WTC11 (cell line): ENCODE data around the gene NPAS3. TPM values are rescaled to one million over a fixed set of nuclear protein-coding genes. Genes with fewer than 3 reads are reported as not detected.
A peak's percentile ranks its signal among the peaks of the same experiment; 100 is the strongest.

ENCODE experiments used
- ATAC-seq: fragments of 200-7000 bp; cut with Tn5 transposase; 2 replicates; pipeline ENCODE4 v1.10.0; 2021; ENCODE audit warnings: mild to moderate bottlenecking, moderate library complexity
- CTCF ChIA-PET: fragments of 300-600 bp; sonication (Branson Sonifier 250); formaldehyde crosslinking; loops from one replicate; lab custom pipeline; 2021; ENCODE audit warnings: antibody characterized with exemption; lab: Charles Lee
- POLR2A ChIA-PET: fragments of 350-600 bp; sonication (Branson Sonifier 250); formaldehyde crosslinking; loops from one replicate; lab custom pipeline; 2021; ENCODE audit warnings: antibody characterized with exemption; lab: Charles Lee
- DNase-seq: peaks from one replicate; pipeline ENCODE4 v3.0.0; 2021; ENCODE audit warnings: low spot score
- H3K27ac Mint-ChIP-seq: 2 replicates; pipeline ENCODE4 v1.8.0; 2021; ENCODE audit warnings: mixed read lengths
- H3K27me3 Mint-ChIP-seq: 2 replicates; pipeline ENCODE4 v1.8.0; 2021; ENCODE audit warnings: low read depth, mild to moderate bottlenecking, moderate library complexity, mixed read lengths
- H3K36me3 Mint-ChIP-seq: 2 replicates; pipeline ENCODE4 v1.8.0; 2021; ENCODE audit warnings: mixed read lengths
- H3K4me1 Mint-ChIP-seq: 2 replicates; pipeline ENCODE4 v1.8.0; 2022; ENCODE audit warnings: mixed read lengths
- H3K4me3 Mint-ChIP-seq: 2 replicates; pipeline ENCODE4 v1.8.0; 2021; ENCODE audit warnings: mild to moderate bottlenecking, moderate library complexity, mixed read lengths
- H3K9me3 Mint-ChIP-seq: 2 replicates; pipeline ENCODE4 v1.8.0; 2021; ENCODE audit warnings: mixed read lengths
- CBFB ChIP-seq: sonication (generic); formaldehyde crosslinking; IDR thresholded peaks from 2 replicates; pipeline ENCODE4 v1.8.1; 2022; ENCODE audit warnings: mild to moderate bottlenecking, low read depth, missing genetic modification reagents
- CREM ChIP-seq: sonication (generic); formaldehyde crosslinking; IDR thresholded peaks from 2 replicates; pipeline ENCODE4 v1.8.1; 2022; ENCODE audit warnings: mild to moderate bottlenecking, missing genetic modification reagents, moderate library complexity
- FOXJ3 ChIP-seq: sonication (generic); formaldehyde crosslinking; IDR thresholded peaks from 2 replicates; pipeline ENCODE4 v1.9.0; 2021; ENCODE audit warnings: missing genetic modification reagents, mild to moderate bottlenecking, borderline replicate concordance
- MXD4 ChIP-seq: fragments of 250-450 bp; sonication (Bioruptor Pico); IDR thresholded peaks from 2 replicates; pipeline ENCODE4 v1.8.0; 2021; ENCODE audit warnings: mild to moderate bottlenecking, moderate library complexity, borderline replicate concordance
- NFE2L1 ChIP-seq: sonication (generic); formaldehyde crosslinking; IDR thresholded peaks from 2 replicates; pipeline ENCODE4 v1.8.1; 2023; ENCODE audit warnings: missing genetic modification reagents
- NFYB ChIP-seq: sonication (generic); formaldehyde crosslinking; conservative IDR thresholded peaks from 2 replicates; pipeline ENCODE4 v1.8.0; 2022; ENCODE audit warnings: low read depth, missing genetic modification reagents
- TP53 ChIP-seq: sonication (generic); formaldehyde crosslinking; IDR thresholded peaks from 2 replicates; pipeline ENCODE4 v1.8.1; 2023; ENCODE audit warnings: mild to moderate bottlenecking, missing genetic modification reagents
- total RNA-seq: library from RNA; stranded (reverse); gene quantifications from 3 replicates; pipeline ENCODE4 v1.2.3, GENCODE V29; 2021
- TF ChIP-seq, protein P1 (sequence below): sonication (generic); formaldehyde crosslinking; IDR thresholded peaks from 2 replicates; pipeline ENCODE4 v1.8.0; 2023; ENCODE audit warnings: mild to moderate bottlenecking, missing genetic modification reagents
- TF ChIP-seq, protein P2 (sequence below): sonication (generic); formaldehyde crosslinking; IDR thresholded peaks from 2 replicates; pipeline ENCODE4 v1.8.0; 2022; ENCODE audit warnings: mild to moderate bottlenecking, missing genetic modification reagents
- TF ChIP-seq, protein P3 (sequence below): sonication (generic); formaldehyde crosslinking; conservative IDR thresholded peaks from 2 replicates; pipeline ENCODE4 v1.8.1; 2022; ENCODE audit warnings: mild to moderate bottlenecking, missing genetic modification reagents
- TF ChIP-seq, protein P4 (sequence below): sonication (generic); formaldehyde crosslinking; IDR thresholded peaks from 2 replicates; pipeline ENCODE4 v1.8.1; 2023; ENCODE audit warnings: mild to moderate bottlenecking, missing genetic modification reagents
- TF ChIP-seq, protein P5 (sequence below): sonication (generic); formaldehyde crosslinking; conservative IDR thresholded peaks from 2 replicates; pipeline ENCODE4 v1.8.1; 2023; ENCODE audit warnings: mild to moderate bottlenecking, low read depth, missing genetic modification reagents, moderate library complexity
- TF ChIP-seq, protein P6 (sequence below): fragments of 250-450 bp; sonication (Bioruptor Pico); IDR thresholded peaks from 2 replicates; pipeline ENCODE4 v2.1.2; 2022; ENCODE audit warnings: mild to moderate bottlenecking, moderate library complexity

Gene NPAS3
- total RNA-seq, 1 experiment from 2014 or later: 3.2 TPM

DNA sequence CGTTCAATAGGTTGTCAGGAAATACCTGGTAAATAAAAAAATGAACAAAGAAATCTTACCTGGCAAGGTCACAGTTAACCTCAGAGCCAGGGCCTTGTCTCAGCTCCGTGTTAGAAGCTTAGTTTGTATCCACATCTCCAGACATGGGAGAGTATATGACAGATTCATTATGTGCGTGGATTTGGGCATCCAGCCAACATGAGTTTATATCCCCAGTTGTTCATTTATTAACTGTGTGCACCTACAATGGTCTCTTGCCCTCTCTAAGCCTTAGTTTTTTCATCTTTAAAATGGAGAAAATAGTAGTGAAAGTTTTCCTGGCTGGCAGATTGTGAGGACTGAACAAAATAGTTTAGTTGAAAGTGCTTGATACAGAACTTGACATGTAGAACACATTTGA lies 437.8 kb downstream of the NPAS3 start (continued):
- TF ChIP-seq, protein P1, sequence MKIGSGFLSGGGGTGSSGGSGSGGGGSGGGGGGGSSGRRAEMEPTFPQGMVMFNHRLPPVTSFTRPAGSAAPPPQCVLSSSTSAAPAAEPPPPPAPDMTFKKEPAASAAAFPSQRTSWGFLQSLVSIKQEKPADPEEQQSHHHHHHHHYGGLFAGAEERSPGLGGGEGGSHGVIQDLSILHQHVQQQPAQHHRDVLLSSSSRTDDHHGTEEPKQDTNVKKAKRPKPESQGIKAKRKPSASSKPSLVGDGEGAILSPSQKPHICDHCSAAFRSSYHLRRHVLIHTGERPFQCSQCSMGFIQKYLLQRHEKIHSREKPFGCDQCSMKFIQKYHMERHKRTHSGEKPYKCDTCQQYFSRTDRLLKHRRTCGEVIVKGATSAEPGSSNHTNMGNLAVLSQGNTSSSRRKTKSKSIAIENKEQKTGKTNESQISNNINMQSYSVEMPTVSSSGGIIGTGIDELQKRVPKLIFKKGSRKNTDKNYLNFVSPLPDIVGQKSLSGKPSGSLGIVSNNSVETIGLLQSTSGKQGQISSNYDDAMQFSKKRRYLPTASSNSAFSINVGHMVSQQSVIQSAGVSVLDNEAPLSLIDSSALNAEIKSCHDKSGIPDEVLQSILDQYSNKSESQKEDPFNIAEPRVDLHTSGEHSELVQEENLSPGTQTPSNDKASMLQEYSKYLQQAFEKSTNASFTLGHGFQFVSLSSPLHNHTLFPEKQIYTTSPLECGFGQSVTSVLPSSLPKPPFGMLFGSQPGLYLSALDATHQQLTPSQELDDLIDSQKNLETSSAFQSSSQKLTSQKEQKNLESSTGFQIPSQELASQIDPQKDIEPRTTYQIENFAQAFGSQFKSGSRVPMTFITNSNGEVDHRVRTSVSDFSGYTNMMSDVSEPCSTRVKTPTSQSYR: no peak

DNA sequence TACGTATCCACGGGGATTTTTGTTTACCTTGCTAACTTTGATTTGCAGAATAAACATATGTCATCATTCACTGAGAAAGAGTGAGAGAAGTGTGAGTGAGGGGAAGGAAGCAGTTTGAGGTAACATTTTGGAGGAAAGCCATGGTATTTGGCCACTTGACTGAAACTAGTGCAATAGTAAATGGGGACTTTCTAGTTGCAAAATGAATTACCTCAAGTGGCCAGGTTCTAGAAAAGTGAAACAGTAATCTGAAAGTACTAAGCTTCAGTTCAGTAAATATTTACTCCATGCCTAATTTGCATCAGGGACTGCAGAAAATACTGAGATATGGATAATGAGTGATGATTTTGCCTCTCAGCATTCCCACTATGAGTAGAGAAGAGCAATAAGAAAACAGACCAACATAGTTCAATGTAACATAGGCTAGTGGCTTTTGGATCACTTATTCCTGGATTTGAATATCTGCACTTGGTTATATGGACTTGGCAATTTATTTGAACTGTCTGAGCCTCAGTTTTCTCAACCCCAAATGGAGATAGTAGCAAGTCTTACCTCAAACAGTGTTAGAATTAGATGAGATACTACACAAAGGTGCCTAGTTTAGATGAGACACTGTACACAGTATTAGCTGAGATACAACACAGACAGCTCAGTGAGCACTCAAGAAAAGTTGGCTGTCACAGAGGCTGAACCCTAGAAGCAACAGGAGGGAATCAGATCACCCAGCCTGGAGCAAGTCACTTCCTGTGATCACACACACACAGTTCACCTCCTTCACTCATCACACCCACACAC lies 439.1 kb downstream of the NPAS3 start:
- Mint-ChIP-seq H3K9me3 (peaks cover 5% of the 10 kb centered on the region), H3K4me1 (peaks cover 17% of the 10 kb centered on the region), H3K4me3 (no peak overlapping the region), H3K36me3 (peaks cover 3% of the 10 kb centered on the region; the same call in 1 of the 2 replicates), H3K27ac (no peak overlapping the region), H3K27me3 (no peaks in the 10 kb centered on the region)
- DNase-seq: no peak
- ChIA-PET POLR2A (no interaction called here), CTCF (no interaction called here)
- ATAC-seq: no peak
- TF ChIP-seq, protein P2, sequence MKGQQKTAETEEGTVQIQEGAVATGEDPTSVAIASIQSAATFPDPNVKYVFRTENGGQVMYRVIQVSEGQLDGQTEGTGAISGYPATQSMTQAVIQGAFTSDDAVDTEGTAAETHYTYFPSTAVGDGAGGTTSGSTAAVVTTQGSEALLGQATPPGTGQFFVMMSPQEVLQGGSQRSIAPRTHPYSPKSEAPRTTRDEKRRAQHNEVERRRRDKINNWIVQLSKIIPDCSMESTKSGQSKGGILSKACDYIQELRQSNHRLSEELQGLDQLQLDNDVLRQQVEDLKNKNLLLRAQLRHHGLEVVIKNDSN (CRISPR knock-in tag): no peak
- TF ChIP-seq, protein P3, sequence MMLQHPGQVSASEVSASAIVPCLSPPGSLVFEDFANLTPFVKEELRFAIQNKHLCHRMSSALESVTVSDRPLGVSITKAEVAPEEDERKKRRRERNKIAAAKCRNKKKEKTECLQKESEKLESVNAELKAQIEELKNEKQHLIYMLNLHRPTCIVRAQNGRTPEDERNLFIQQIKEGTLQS (CRISPR knock-in tag): no peak
- no peak for TF ChIP-seq MXD4 (CRISPR knock-in tag)

DNA sequence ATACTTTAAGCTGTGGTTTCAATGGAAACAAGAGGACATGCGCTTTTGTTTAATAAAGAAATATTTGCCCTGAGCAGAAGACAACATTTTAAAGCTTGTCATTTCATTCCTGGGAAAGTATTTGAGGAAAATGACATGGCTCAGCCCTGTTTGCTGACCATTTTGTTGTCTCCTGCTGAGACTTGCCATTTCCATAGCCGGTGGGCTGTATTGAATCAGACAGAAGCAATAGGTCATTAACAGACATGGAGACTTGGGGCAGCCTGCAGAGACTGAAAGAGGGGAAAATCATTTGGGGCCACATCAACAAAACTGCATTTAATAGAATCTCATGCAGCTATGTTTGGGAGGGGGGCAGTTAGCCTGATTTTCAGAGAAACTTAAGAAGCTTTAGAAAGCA lies 443.0 kb downstream of the NPAS3 start:
- H3K36me3 Mint-ChIP-seq: no peaks in the 10 kb centered on the region
- ChIA-PET CTCF (no interaction called here), POLR2A (no interaction called here)
- no peaks in the 10 kb centered on the region for H3K9me3 Mint-ChIP-seq
- no peak overlapping the region for H3K4me3 Mint-ChIP-seq
- TF ChIP-seq CREM (CRISPR knock-in tag): no peak
- no peak for TF ChIP-seq TP53
- TF ChIP-seq, protein P4, sequence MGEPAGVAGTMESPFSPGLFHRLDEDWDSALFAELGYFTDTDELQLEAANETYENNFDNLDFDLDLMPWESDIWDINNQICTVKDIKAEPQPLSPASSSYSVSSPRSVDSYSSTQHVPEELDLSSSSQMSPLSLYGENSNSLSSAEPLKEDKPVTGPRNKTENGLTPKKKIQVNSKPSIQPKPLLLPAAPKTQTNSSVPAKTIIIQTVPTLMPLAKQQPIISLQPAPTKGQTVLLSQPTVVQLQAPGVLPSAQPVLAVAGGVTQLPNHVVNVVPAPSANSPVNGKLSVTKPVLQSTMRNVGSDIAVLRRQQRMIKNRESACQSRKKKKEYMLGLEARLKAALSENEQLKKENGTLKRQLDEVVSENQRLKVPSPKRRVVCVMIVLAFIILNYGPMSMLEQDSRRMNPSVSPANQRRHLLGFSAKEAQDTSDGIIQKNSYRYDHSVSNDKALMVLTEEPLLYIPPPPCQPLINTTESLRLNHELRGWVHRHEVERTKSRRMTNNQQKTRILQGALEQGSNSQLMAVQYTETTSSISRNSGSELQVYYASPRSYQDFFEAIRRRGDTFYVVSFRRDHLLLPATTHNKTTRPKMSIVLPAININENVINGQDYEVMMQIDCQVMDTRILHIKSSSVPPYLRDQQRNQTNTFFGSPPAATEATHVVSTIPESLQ (CRISPR knock-in tag): no peak
- TF ChIP-seq, protein P5, sequence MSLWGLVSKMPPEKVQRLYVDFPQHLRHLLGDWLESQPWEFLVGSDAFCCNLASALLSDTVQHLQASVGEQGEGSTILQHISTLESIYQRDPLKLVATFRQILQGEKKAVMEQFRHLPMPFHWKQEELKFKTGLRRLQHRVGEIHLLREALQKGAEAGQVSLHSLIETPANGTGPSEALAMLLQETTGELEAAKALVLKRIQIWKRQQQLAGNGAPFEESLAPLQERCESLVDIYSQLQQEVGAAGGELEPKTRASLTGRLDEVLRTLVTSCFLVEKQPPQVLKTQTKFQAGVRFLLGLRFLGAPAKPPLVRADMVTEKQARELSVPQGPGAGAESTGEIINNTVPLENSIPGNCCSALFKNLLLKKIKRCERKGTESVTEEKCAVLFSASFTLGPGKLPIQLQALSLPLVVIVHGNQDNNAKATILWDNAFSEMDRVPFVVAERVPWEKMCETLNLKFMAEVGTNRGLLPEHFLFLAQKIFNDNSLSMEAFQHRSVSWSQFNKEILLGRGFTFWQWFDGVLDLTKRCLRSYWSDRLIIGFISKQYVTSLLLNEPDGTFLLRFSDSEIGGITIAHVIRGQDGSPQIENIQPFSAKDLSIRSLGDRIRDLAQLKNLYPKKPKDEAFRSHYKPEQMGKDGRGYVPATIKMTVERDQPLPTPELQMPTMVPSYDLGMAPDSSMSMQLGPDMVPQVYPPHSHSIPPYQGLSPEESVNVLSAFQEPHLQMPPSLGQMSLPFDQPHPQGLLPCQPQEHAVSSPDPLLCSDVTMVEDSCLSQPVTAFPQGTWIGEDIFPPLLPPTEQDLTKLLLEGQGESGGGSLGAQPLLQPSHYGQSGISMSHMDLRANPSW: no peak
- no peak for TF ChIP-seq NFYB
- no peak for TF ChIP-seq CBFB (CRISPR knock-in tag)
- TF ChIP-seq, protein P6, sequence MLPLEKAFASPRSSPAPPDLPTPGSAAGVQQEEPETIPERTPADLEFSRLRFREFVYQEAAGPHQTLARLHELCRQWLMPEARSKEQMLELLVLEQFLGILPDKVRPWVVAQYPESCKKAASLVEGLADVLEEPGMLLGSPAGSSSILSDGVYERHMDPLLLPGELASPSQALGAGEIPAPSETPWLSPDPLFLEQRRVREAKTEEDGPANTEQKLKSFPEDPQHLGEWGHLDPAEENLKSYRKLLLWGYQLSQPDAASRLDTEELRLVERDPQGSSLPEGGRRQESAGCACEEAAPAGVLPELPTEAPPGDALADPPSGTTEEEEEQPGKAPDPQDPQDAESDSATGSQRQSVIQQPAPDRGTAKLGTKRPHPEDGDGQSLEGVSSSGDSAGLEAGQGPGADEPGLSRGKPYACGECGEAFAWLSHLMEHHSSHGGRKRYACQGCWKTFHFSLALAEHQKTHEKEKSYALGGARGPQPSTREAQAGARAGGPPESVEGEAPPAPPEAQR (CRISPR knock-in tag): no peak
- TF ChIP-seq NFE2L1 (CRISPR knock-in tag): no peak
- TF ChIP-seq FOXJ3 (CRISPR knock-in tag): no peak
- peaks cover 20% of the 10 kb centered on the region for H3K4me1 Mint-ChIP-seq
- ATAC-seq (peak; percentile 36; the same call in 1 of the 2 replicates), DNase-seq (no peak)
- no peaks in the 10 kb centered on the region for H3K27me3 Mint-ChIP-seq
- H3K27ac Mint-ChIP-seq: peak overlapping the region; percentile 66
